Heart left ventricle (tissue), 13 donors: ENCODE data around the gene DNASE1L1.

ENCODE experiments used
- POLR2A ChIP-seq, 2 donors: fragments of 450-650 bp; IDR thresholded peaks; one replicate each; pipeline ENCODE4 v1.6.1; 2017; ENCODE audit warnings: antibody characterized with exemption in 2 of 2, mild to moderate bottlenecking in 2 of 2, moderate library complexity in 2 of 2
- TF ChIP-seq, protein P1 (sequence below), 12 donors: fragments of 200-600 bp; sonication (generic) in 4 of 12; IDR thresholded peaks; one replicate each; pipeline versions ENCODE4 v1.5.0 to v1.8.0; 2018 to 2022; ENCODE audit warnings: antibody characterized with exemption in 12 of 12, mild to moderate bottlenecking in 5 of 12
- donor health status: ischemic (EF 13 %, LVEDD 7.1; RV severe dilation, severe dysfunction).
- donor health status: DM: no; HTN: yes; CAD: no.
- donor health status: DM: no; HTN: no; CAD: no.
- donor health status: ischemic (EF 25% LVEDD 6.9; RV normal size, moderate dysfunction).
- donor health status: ischemic (EF 25% LVEDD 5.7; RV mildly dilated, moderate dysfunction).
- donor health status: ischemic (EF 35%, LVEDD 5.7; RV mildly dilated, moderate dysfunction).
- donor health status: nonischemic (EF 11% LVEDD 7.7; RV severe dilation, severe dysfunction).
- donor health status: DM: yes; HTN: yes; CAD: no.
- donor health status: PGD.
- donor health status: ischemic (EF 29% LVEDD 5.4; RV normal size, mild dysfunction).
- donor health status: nonischemic (EF 23%, LVEDD 6.1; RV moderate dilation, normal function).

DNA sequence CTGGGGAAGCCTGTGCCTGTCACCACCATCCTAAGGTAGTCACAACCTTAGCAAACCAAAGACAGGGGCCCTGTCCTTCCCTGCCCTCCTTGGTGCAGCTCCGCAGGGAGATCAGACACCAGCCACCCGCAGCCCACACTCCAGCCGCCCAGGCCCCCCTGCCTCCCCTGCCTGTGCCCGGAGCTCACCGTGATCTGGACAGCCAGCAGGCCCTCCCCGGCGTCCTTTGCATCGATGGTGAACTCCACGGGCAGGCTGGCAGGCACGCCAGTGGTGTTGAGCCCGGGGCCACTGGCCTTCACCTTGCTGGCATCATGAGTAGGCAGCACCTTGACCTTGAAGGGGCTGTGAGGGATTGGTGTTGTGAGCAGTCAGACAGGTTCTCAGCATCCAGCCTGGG is 51.0 kb downstream of the DNASE1L1 start:
- TF ChIP-seq POLR2A (IDR thresholded peaks at IDR 0.05), result no peak
- TF ChIP-seq, protein P1, sequence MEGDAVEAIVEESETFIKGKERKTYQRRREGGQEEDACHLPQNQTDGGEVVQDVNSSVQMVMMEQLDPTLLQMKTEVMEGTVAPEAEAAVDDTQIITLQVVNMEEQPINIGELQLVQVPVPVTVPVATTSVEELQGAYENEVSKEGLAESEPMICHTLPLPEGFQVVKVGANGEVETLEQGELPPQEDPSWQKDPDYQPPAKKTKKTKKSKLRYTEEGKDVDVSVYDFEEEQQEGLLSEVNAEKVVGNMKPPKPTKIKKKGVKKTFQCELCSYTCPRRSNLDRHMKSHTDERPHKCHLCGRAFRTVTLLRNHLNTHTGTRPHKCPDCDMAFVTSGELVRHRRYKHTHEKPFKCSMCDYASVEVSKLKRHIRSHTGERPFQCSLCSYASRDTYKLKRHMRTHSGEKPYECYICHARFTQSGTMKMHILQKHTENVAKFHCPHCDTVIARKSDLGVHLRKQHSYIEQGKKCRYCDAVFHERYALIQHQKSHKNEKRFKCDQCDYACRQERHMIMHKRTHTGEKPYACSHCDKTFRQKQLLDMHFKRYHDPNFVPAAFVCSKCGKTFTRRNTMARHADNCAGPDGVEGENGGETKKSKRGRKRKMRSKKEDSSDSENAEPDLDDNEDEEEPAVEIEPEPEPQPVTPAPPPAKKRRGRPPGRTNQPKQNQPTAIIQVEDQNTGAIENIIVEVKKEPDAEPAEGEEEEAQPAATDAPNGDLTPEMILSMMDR (IDR thresholded peaks at IDR 0.05), result no peak
